Dermis microvascular lymphatic vessel endothelial cell (primary cell): Measurements from ENCODE around the gene HOXB1. TPM values are rescaled to one million over a fixed set of nuclear protein-coding genes. Genes with fewer than 3 reads are reported as not detected.
A peak's percentile ranks its signal among the peaks of the same experiment; 100 is the strongest.
"Not testable (repeated sequence)": the region's sequence is repeated elsewhere in the genome, so short reads cannot be mapped to it uniquely, and the experiment has no call there.

Source experiments
- DNase-seq, 2 donors: peaks; one replicate each; pipeline versions ENCODE4 v3.0.0 to v3.0.0-alpha.2; 2010; ENCODE audit warnings: low read depth in 2 of 2
- total RNA-seq: library from RNA; depleted of rRNA; stranded (reverse); fragments of >200 nt; gene quantifications from 2 replicates; pipeline ENCODE4 v1.2.1, GENCODE V29; 2014

Gene HOXB1
- total RNA-seq, 1 donor from 2014 or later, result not detected

GRCh38 chr17:48544349-48545021 lies 13.7 kb upstream of the HOXB1 start:
- peak in 1 of 2 donors; percentile 74 for DNase-seq

DNA sequence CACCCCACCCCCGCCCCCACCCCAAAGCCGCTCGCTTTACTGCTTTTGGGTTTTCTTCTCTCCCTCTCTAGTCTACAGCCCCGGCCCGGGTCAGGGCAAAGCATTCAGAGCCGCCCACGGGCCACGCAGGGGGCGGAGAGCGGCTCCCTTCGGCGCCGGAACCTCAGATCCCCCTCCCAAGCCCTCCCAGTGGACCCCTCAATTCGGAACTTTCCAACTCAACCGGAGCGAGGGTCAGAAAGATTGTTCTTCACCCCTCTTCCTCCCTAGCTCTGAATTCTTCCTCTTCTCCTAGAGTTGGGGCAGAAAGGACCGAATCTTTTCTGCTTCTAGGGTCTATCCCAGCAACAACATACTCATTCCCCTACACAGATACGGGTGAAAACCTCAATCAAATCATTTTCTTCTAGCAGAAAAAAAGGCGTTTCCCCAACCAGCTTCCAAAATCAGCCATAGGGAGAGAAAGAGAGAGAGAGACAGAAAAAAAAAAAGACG lies 13.1 kb upstream of the HOXB1 start:
- peak in 1 of 2 donors; percentile 11 for DNase-seq

- peak in 1 of 2 donors; percentile 61 for DNase-seq
Observed at GRCh38 chr17:48543107-48543853, 12.5 kb upstream of the HOXB1 start.

GRCh38 chr17:48542698-48543106 lies 11.9 kb upstream of the HOXB1 start:
- no peak for DNase-seq

DNA sequence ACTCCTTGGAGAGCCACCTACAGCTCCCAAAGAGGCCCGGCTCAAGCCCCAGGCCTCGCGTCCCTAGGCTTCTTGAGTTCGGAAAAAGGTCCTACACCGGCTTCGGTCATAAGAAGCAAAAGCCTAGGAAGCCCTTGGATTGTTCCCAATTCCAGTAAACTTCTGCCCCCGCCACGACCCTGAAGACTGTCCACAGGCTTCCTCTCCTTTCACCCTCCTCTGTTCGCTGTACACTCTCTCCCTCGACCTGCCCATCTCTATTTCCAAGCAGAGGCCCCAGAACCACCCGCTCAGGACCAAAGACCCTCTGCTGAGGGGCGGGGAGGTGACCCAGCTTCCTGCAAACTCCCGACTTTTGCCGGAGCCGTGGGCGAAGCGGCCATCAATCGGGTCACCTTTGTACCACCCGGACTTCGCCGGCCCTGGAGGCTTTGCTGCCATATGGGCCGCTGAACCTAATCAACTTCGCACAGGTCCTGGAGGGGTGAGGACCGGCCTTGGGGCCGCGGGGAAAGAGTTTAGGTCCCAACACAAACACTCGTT lies 11.4 kb upstream of the HOXB1 start:
- peak in 1 of 2 donors; percentile 21 for DNase-seq

DNA sequence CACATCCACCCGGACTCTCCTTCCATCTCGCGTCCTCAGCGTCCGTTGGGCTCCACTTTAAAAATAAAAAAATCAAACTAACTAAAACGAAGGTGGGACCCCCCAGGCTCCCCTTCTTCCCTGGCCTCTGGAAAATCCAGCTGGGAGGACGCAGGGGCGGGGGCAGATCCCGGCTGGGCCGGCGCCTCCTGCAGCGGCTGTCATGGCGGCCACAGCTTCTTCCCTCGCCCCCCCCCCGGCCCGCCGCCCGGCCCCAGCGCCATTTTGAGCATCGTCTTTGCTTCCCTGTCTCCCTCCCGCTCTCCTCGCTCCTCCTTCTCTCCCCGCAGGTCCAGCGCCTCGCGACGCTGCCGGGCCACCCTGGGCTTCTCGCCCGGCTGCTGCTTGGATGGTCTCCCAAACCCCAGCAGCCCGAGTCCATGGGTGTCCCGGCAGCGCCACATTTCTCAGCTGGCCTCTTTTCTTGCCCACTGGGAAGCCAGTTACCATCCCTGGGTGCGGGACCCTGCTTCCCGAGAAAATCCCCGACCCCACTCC lies 10.8 kb upstream of the HOXB1 start:
- DNase-seq, result peak in 1 of 2 donors; percentile 27

GRCh38 chr17:48541036-48541576 lies 10.3 kb upstream of the HOXB1 start:
- no peak for DNase-seq

DNA sequence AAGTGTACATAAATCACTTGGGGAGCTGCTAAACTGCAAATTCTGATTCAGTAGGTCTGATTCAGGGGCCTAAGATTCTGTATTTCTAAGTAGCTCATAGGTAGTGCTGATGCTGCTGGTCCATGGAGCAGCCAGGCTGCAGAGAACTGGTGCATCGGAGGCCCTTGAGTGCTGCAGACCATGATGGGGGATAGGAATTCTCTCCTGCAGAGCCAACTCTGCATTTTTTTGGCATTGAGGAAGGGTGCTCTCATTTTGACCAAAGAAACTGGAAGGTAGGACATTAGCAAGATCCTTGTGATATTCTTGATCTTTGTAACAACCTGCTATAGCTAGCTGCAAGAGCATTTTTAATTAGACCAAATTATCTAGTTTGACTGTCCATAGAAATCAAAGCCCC lies 9.4 kb upstream of the HOXB1 start:
- DNase-seq, result no peak

- no peak for DNase-seq
Observed at GRCh38 chr17:48539177-48539576, 8.4 kb upstream of the HOXB1 start.

DNA sequence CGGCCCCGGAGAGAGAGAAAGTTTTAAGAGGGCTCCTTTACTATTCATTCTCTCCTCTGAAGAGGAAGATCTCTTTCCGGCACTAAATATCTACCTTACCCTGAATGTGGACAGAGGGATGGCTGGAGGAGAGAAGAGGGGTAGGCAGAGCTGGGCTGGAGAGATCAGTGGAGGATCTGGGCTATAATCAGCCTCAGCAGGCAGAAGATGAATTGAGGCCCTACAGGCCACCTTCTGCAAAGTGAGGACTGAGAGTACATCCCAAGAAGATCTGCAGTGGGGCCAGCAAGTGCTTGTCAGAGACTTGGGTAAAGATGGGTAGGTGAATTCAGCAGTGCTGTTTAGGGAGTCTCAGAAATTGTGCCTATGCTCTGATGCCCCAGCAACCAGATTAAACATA lies 6.5 kb upstream of the HOXB1 start:
- DNase-seq, result no peak

- not testable (repeated sequence) for DNase-seq
Observed at GRCh38 chr17:48535793-48536559, 5.2 kb upstream of the HOXB1 start.

DNA sequence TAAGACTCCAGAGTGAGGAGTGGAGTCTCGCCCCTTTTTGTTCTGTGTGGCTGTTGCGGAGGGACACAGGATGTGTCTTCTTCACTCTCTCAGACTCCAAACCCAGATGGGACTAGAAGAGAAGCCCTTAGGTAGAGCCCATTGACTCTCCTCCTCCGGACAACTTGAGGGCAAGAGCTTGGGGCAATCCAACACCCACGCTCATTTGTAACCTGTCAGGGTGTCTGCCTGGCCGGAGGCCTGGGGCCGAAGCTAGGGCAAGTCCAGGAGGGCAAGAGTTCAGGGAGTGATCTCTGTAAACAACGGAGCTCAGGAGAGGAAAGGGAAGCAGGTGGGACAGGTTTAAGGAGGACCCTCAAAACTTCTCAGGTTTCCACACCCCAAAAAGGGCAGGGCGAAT lies 1.4 kb upstream of the HOXB1 start:
- no peak for DNase-seq

- no peak for DNase-seq
Observed at GRCh38 chr17:48530208-48530886, 464 bp downstream of the HOXB1 start.

- DNase-seq, result no peak
Observed at GRCh38 chr17:48529683-48530009, 1.2 kb downstream of the HOXB1 start.

- no peak for DNase-seq
Observed at GRCh38 chr17:48528936-48529682, 1.7 kb downstream of the HOXB1 start.

DNA sequence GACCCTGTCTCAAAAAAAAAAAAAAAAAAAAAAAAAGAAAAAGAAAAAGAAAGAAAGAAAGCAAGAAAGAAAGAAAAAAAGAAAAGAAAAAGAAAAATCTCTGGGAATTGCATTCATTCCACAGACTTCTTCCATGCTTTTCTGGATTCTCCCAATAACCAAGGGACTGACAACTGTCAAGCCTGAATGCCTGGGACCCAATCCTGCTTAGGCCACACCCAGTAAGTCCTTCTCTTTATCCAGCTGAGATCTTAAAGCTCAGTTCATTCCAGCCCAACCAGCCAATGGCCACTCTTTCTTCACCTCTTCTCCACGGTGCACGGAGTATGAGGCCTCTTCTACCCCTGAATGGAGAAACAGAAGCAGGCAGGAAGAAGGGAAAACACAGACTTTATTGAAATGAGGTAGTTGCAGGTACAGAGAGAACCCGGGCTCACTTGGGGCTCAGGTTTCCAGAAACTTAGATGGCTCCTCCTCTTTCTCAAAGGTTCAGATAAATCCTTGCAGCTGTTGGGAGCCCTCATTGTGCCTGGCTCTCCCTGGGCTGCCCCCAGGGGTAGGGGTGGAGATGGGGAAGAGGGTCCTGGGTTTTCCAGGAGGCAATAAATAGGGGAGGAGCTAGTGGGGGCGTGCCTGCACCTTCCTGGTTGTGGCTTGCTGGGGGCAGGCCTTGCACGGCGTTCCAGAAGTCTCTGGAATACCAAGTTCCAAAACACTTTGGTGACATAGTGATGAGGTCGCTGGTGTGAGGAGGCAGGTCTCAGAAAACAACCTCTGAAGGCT lies 2.5 kb downstream of the HOXB1 start:
- DNase-seq, result no peak

- DNase-seq, result no peak
Observed at GRCh38 chr17:48527547-48527932, 3.3 kb downstream of the HOXB1 start.

GRCh38 chr17:48526608-48527546 lies 3.9 kb downstream of the HOXB1 start:
- no peak for DNase-seq
